A673 (cell line): ENCODE results near the gene ZNF135. TPM values are rescaled to one million over a fixed set of nuclear protein-coding genes. Genes with fewer than 3 reads are reported as not detected.

Experiments used
- Bru-seq: library from RNA; stranded (reverse); fragments of 400-500 nt; gene quantifications from one replicate; lab custom pipeline; 2021; lab: Mats Ljungman, UMichigan
- BruChase-seq, 2 experiments: library from RNA; stranded (reverse); fragments of 400-500 nt; gene quantifications; one replicate each; lab custom pipeline; 2021; lab: Mats Ljungman, UMichigan
- BruUV-seq: library from RNA; stranded (reverse); fragments of 400-500 nt; replicated peaks from 2 replicates; lab custom pipeline; 2021; lab: Mats Ljungman, UMichigan
- CTCF ChIA-PET: fragments of 300-600 bp; sonication (Branson Sonifier 250); formaldehyde crosslinking; loops from one replicate; lab custom pipeline; 2022; ENCODE audit warnings: antibody characterized with exemption; lab: Charles Lee
- POLR2A ChIA-PET: fragments of 300-600 bp; sonication (Branson Sonifier 250); formaldehyde crosslinking; loops from one replicate; lab custom pipeline; 2022; ENCODE audit warnings: antibody characterized with exemption; ENCODE audit not compliant: low non-redundant PET; lab: Charles Lee
- DNase-seq: peaks from one replicate; pipeline ENCODE4 v3.0.0-alpha.2; 2015; ENCODE audit warnings: low spot score
- H3K27ac ChIP-seq: fragments of 200-600 bp; sonication (generic); 2 replicates; pipeline ENCODE4 v1.5.1; 2016; ENCODE audit warnings: mixed run types, low read depth, mild to moderate bottlenecking, mixed read lengths, antibody characterized with exemption, low read length; ENCODE audit not compliant: poor library complexity, severe bottlenecking
- H3K27me3 ChIP-seq: fragments of 200-600 bp; sonication (generic); replicated peaks from 2 replicates; pipeline ENCODE4 v1.6.1; 2017; ENCODE audit warnings: mixed run types, low read depth, mild to moderate bottlenecking, mixed read lengths, antibody characterized with exemption, low read length; ENCODE audit not compliant: insufficient read depth, poor library complexity
- H3K36me3 ChIP-seq: fragments of 200-600 bp; sonication (generic); 2 replicates; pipeline ENCODE4 v1.6.1; 2016; ENCODE audit warnings: mixed run types, mild to moderate bottlenecking, mixed read lengths, antibody characterized with exemption, low read length; ENCODE audit not compliant: insufficient read depth, poor library complexity, severe bottlenecking
- H3K4me1 ChIP-seq: fragments of 200-600 bp; sonication (generic); 2 replicates; pipeline ENCODE4 v1.6.1; 2017; ENCODE audit warnings: mixed run types, mild to moderate bottlenecking, mixed read lengths, antibody characterized with exemption, low read length; ENCODE audit not compliant: insufficient read depth, poor library complexity, severe bottlenecking
- H3K4me3 ChIP-seq: fragments of 200-600 bp; sonication (generic); 2 replicates; pipeline ENCODE4 v1.5.1; 2016; ENCODE audit warnings: low read depth, mixed run types, mild to moderate bottlenecking, mixed read lengths, low read length; ENCODE audit not compliant: poor library complexity, severe bottlenecking
- H3K9me3 ChIP-seq: fragments of 200-600 bp; sonication (generic); 2 replicates; pipeline ENCODE4 v1.6.1; 2016; ENCODE audit warnings: mixed run types, low read depth, mild to moderate bottlenecking, mixed read lengths, antibody characterized with exemption, low read length; ENCODE audit not compliant: poor library complexity, severe bottlenecking
- EZH2 ChIP-seq: fragments of 200-600 bp; sonication (generic); IDR thresholded peaks from 2 replicates; pipeline ENCODE4 v1.6.1; 2017; ENCODE audit warnings: borderline replicate concordance, low read depth, mild to moderate bottlenecking, mixed read lengths, antibody characterized with exemption, low read length; ENCODE audit not compliant: poor library complexity, severe bottlenecking
- intact Hi-C: fragments of 100-400 bp; cut with micrococcal nuclease; formaldehyde crosslinking; loops from one replicate; pipeline ENCODE4 v1.10.0; 2022; ENCODE audit not compliant: unreplicated experiment
- long read RNA-seq: library from polyadenylated mRNA; stranded (forward); transcript quantifications from one replicate; pipeline ENCODE4 v2.0.0, GENCODE V29; 2022
- total RNA-seq: library from RNA; stranded (reverse); gene quantifications from 2 replicates; pipeline ENCODE4 v1.2.3, GENCODE V29; 2021
- TF ChIP-seq, protein P1 (sequence below): fragments of 300-800, 200-600 bp; sonication (generic); conservative IDR thresholded peaks from 2 replicates; pipeline ENCODE4 v1.5.1; 2017; ENCODE audit warnings: low read depth, mild to moderate bottlenecking, antibody characterized with exemption, low read length, moderate library complexity, mixed read lengths

The ZNF135 gene
- 7.0 and 8.2 TPM in 2 replicates for total RNA-seq
- Bru-seq, nascent RNA, result percentile 60 among the genes with signal in this experiment
- BruChase-seq, experiment 1, labeled RNA remaining after a 2-hour chase, result percentile 63 among the genes with signal in this experiment
- BruChase-seq, experiment 2, labeled RNA remaining after a 6-hour chase, result percentile 65 among the genes with signal in this experiment
- long read RNA-seq, partial matches to known transcripts, result 2 of 12 reads
- long read RNA-seq, other reads (novel, unspliced or antisense), result 8 of 12 reads

DNA sequence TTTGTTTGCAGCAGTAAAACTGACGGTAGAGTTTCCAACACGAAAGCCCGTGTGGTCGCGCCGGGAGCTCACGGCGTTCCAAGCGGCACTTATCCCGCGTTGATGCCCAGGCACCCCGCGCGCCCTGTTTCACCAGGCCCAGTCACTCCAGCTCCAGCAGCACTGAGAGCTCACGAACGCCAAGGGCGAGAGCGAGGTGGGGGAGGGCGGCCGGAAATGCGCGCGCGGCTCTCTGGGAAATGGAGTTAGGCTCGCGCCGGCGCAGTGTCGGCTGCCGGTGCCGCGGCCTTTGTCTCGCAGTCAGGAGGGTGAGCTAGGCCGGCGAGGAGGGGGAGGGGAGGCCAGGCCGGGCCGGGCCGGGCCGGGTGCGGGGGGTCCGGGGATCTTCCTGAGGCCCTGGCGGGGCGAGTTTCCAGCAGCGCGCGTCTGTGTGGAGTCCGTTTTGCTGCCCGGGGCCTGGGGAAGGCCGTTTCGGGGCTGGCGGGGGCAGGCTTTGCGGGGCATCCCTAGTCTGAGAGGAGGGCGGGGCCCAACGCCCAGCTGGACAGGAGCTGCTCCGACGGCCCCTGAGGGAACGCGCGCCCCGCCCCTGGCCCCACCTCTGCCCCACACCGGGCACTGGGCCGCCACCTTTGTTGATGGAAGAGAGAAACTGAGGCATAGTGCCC is at the start of gene ZNF135:
ZNF135 (plus strand) TSS at position 280 of the 668 bp plus-strand sequence. CDS start 721 bp downstream, outside the sequence.
- Histone ChIP-seq H3K27me3 (no peaks in the 10 kb centered on the region), H3K4me1 (no peaks in the 10 kb centered on the region), H3K4me3 (peak within 1 kb of the TSS; percentile 60), H3K9me3 (peaks cover 24% of the 10 kb centered on the region), H3K27ac (peak within 1 kb of the TSS; percentile 87), H3K36me3 (no peaks in the 10 kb centered on the region)
- intact Hi-C loops, result no loop called here
- POLR2A ChIA-PET, result interaction anchor here (0.6 kb wide), 2 partner anchors 19 to 57 kb away, joined by 3 to 4 read pairs; no protein-coding TSS in a partner anchor
- peak; percentile 86 for DNase-seq
- BruUV-seq, result no TSS peak
- TF ChIP-seq, protein P1, sequence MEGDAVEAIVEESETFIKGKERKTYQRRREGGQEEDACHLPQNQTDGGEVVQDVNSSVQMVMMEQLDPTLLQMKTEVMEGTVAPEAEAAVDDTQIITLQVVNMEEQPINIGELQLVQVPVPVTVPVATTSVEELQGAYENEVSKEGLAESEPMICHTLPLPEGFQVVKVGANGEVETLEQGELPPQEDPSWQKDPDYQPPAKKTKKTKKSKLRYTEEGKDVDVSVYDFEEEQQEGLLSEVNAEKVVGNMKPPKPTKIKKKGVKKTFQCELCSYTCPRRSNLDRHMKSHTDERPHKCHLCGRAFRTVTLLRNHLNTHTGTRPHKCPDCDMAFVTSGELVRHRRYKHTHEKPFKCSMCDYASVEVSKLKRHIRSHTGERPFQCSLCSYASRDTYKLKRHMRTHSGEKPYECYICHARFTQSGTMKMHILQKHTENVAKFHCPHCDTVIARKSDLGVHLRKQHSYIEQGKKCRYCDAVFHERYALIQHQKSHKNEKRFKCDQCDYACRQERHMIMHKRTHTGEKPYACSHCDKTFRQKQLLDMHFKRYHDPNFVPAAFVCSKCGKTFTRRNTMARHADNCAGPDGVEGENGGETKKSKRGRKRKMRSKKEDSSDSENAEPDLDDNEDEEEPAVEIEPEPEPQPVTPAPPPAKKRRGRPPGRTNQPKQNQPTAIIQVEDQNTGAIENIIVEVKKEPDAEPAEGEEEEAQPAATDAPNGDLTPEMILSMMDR, result no peak
- no peak for TF ChIP-seq EZH2
- CTCF ChIA-PET, result interaction anchor here (0.6 kb wide), 1 partner anchor 1285 kb away, joined by 3 read pairs; no protein-coding TSS in a partner anchor

GRCh38 chr19:58009301-58009665 is 49.8 kb upstream of the ZNF135 start:
- no peak for DNase-seq

DNA sequence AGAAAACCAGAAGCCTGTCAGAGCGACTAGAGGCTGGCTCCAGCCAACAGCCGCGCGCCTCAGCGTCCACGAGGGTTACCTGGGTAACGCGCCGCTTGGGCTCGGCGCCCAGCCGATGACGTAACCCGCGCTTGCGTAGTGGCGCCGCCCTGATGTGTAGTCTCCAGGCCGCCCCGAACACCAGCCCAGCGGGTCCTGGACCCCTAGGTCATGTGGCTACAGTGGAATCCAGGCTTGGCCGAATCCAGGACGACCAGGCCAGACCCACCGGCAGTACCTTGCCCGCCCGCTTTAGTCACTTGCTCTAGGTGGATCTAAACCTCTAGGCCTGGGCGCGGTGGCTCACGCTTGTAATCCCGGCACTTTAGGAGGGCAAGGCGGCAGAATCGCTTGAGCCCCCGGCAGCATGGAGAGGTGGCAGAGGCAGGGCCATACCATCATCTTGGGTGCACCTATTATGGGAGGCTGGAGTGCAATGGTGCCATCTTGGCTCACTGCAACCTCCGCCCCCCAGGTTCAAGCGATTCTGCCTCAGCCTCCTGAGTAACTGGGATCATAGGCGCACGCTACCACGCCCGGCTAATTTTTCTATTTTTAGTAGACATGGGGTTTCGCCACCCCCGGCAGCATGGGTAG is 49.3 kb upstream of the ZNF135 start:
- intact Hi-C loops, result no loop called here
- Histone ChIP-seq H3K4me1 (peaks cover 5% of the 10 kb centered on the region), H3K9me3 (peaks cover 12% of the 10 kb centered on the region), H3K27me3 (no peaks in the 10 kb centered on the region), H3K27ac (peak overlapping the region; percentile 77), H3K4me3 (peak overlapping the region; percentile 59), H3K36me3 (peaks cover 16% of the 10 kb centered on the region)
- no TSS peak for BruUV-seq
- CTCF ChIA-PET, result no interaction called here
- TF ChIP-seq, protein P1, result no peak
- TF ChIP-seq EZH2, result no peak
- peak; percentile 91 for DNase-seq
- POLR2A ChIA-PET, result no interaction called here

More at GRCh38 chr19:58009301-58009665, 49.8 kb upstream of the ZNF135 start:
- Histone ChIP-seq H3K36me3 (peaks cover 21% of the 10 kb centered on the region), H3K27ac (no peak overlapping the region), H3K4me3 (peak overlapping the region; percentile 59), H3K27me3 (no peaks in the 10 kb centered on the region), H3K4me1 (peaks cover 5% of the 10 kb centered on the region), H3K9me3 (peaks cover 16% of the 10 kb centered on the region)
- ChIA-PET CTCF (no interaction called here), POLR2A (no interaction called here)
- intact Hi-C loops, result no loop called here
- no TSS peak for BruUV-seq
- TF ChIP-seq EZH2, result no peak
- TF ChIP-seq, protein P1, result no peak
